GM12873 (cell line): ENCODE data around the gene FLNC.

Source experiments
- CTCF ChIP-seq: IDR thresholded peaks from 2 replicates; pipeline ENCODE4 v1.5.1; 2012; ENCODE audit warnings: low read depth, mild to moderate bottlenecking, moderate library complexity, low read length, control low read depth; ENCODE audit not compliant: insufficient read depth; ENCODE audit errors: missing control alignments

Gene FLNC

GRCh38 chr7:128842674-128843641 lies 12.8 kb downstream of the FLNC start:
- no peak for TF ChIP-seq CTCF

- TF ChIP-seq CTCF: no peak
These were observed 13.9 kb downstream of the FLNC start for GRCh38 chr7:128843938-128844621.

- TF ChIP-seq CTCF: no peak
These were observed 14.6 kb downstream of the FLNC start for GRCh38 chr7:128844777-128845311.

GRCh38 chr7:128845475-128845874 lies 15.3 kb downstream of the FLNC start:
- TF ChIP-seq CTCF: no peak

- TF ChIP-seq CTCF: no peak
These were observed 15.8 kb downstream of the FLNC start for GRCh38 chr7:128845987-128846386.

- TF ChIP-seq CTCF: no peak
These were observed 16.7 kb downstream of the FLNC start for GRCh38 chr7:128846781-128847444.
